H1 (cell line): Measurements from ENCODE around the gene HMGCLL1. TPM values are rescaled to one million over a fixed set of nuclear protein-coding genes. Genes with fewer than 3 reads are reported as not detected.

Experiments used
- CTCF ChIA-PET: fragments of 300-600 bp; sonication (Branson Sonifier 250); formaldehyde crosslinking; loops from one replicate; lab custom pipeline; 2021; ENCODE audit not compliant: partially characterized antibody; lab: Charles Lee
- POLR2A ChIA-PET: fragments of 300-600 bp; sonication (Branson Sonifier 250); formaldehyde crosslinking; loops from one replicate; lab custom pipeline; 2021; ENCODE audit warnings: inconsistent platforms; ENCODE audit not compliant: partially characterized antibody; lab: Charles Lee
- DNase-seq, 2 experiments: peaks; one replicate each; pipeline versions ENCODE4 v3.0.0 to v3.0.0-alpha.2; 2010 to 2022; ENCODE audit warnings: low spot score in 2 of 2, low read depth in 1 of 2, mixed read lengths in 1 of 2
- FAIRE-seq: peaks from 2 replicates; lab custom pipeline; 2011; peaks lifted over from hg19 to GRCh38; lab: Jason Lieb, UNC
- H2AFZ ChIP-seq: 2 replicates; pipeline ENCODE4 v1.8.1; 2012; ENCODE audit warnings: low read length, inconsistent platforms
- H2AK5ac ChIP-seq: 2 replicates; pipeline ENCODE4 v1.6.1; 2013; ENCODE audit warnings: low read depth, low read length
- H2BK120ac ChIP-seq: replicated peaks from 2 replicates; pipeline ENCODE3; 2013; ENCODE audit warnings: low read depth, low read length, inconsistent platforms
- H2BK12ac ChIP-seq: 2 replicates; pipeline ENCODE4 v1.6.1; 2013; ENCODE audit warnings: low read depth, low read length
- H2BK15ac ChIP-seq: 2 replicates; pipeline ENCODE4 v1.6.1; 2013; ENCODE audit warnings: low read length
- H2BK20ac ChIP-seq: 2 replicates; pipeline ENCODE4 v1.6.1; 2013; ENCODE audit warnings: low read length
- H2BK5ac ChIP-seq: 2 replicates; pipeline ENCODE4 v1.6.1; 2013; ENCODE audit warnings: low read depth, low read length
- H3K14ac ChIP-seq: 2 replicates; pipeline ENCODE4 v1.6.1; 2013; ENCODE audit warnings: inconsistent platforms; ENCODE audit not compliant: insufficient read length
- H3K18ac ChIP-seq: 2 replicates; pipeline ENCODE4 v1.6.1; 2013; ENCODE audit warnings: low read length; ENCODE audit errors: extremely low read depth
- H3K23ac ChIP-seq: 2 replicates; pipeline ENCODE4 v1.6.1; 2013; ENCODE audit warnings: inconsistent platforms; ENCODE audit not compliant: insufficient read length
- H3K23me2 ChIP-seq: 2 replicates; pipeline ENCODE4 v1.6.1; 2013; ENCODE audit warnings: low read depth, low read length
- H3K27ac ChIP-seq: 2 replicates; pipeline ENCODE4 v1.6.1; 2011; ENCODE audit warnings: low read depth, low read length, inconsistent platforms
- H3K27me3 ChIP-seq, 4 experiments: replicated peaks in 1 of 4; 1 replicate in 1 of 4; 2 replicates in 3 of 4; pipeline versions ENCODE4 v1.6.1 to v1.8.1; 2011 to 2013; ENCODE audit warnings: low read length in 3 of 4, mild to moderate bottlenecking in 3 of 4, inconsistent platforms in 2 of 4, mixed read lengths in 2 of 4, moderate library complexity in 1 of 4; ENCODE audit not compliant: control insufficient read depth in 3 of 4, insufficient read depth in 3 of 4; ENCODE audit errors: extremely low read depth in 1 of 4
- H3K36me3 ChIP-seq, 4 experiments: 2 replicates each; pipeline versions ENCODE4 v1.6.1 to v1.8.1; 2011 to 2013; ENCODE audit warnings: mild to moderate bottlenecking in 4 of 4, low read length in 3 of 4, moderate library complexity in 2 of 4, control low read depth in 1 of 4, inconsistent platforms in 1 of 4; ENCODE audit not compliant: insufficient read depth in 4 of 4, control insufficient read depth in 2 of 4
- H3K4ac ChIP-seq: replicated peaks from 2 replicates; pipeline ENCODE3; 2013; ENCODE audit warnings: low read length, low read depth, mixed read lengths, inconsistent platforms; ENCODE audit not compliant: insufficient read length
- H3K4me1 ChIP-seq, 4 experiments: replicated peaks in 1 of 4; 1 replicate in 1 of 4; 2 replicates in 3 of 4; pipeline versions ENCODE4 v1.6.1 to v1.8.1; 2011 to 2013; ENCODE audit warnings: low read length in 3 of 4, inconsistent platforms in 2 of 4, mixed read lengths in 1 of 4; ENCODE audit not compliant: insufficient read depth in 4 of 4, control insufficient read depth in 3 of 4
- H3K4me2 ChIP-seq, 2 experiments: 2 replicates each; pipeline versions ENCODE4 v1.6.1 to v1.8.1; 2011 to 2013; ENCODE audit warnings: low read depth in 2 of 2, low read length in 2 of 2, control low read depth in 1 of 2, inconsistent platforms in 1 of 2, mild to moderate bottlenecking in 1 of 2; ENCODE audit not compliant: insufficient read depth in 1 of 2
- H3K4me3 ChIP-seq, 4 experiments: fragments of 200-600, 300-600 bp in 1 of 4; sonication (generic), shearing (Covaris generic), sonication (Bioruptor Twin) in 1 of 4; 2 replicates each; pipeline versions ENCODE4 v1.5.1 to v1.8.1; 2011 to 2016; ENCODE audit warnings: low read length in 4 of 4, low read depth in 3 of 4, control low read depth in 2 of 4, inconsistent platforms in 2 of 4, mild to moderate bottlenecking in 2 of 4, mixed read lengths in 1 of 4, moderate library complexity in 1 of 4; ENCODE audit not compliant: insufficient read depth in 2 of 4; ENCODE audit errors: extremely low read depth in 1 of 4
- H3K56ac ChIP-seq: replicated peaks from 2 replicates; pipeline ENCODE3; 2013; ENCODE audit warnings: low read depth, mild to moderate bottlenecking, mixed read lengths, low read length, inconsistent platforms; ENCODE audit not compliant: insufficient read length
- H3K79me1 ChIP-seq: 2 replicates; pipeline ENCODE4 v1.6.1; 2013; ENCODE audit warnings: low read depth, low read length, control low read depth
- H3K79me2 ChIP-seq, 2 experiments: 2 replicates each; pipeline versions ENCODE4 v1.6.1 to v1.8.1; 2012 to 2013; ENCODE audit warnings: low read length in 2 of 2, mild to moderate bottlenecking in 2 of 2, inconsistent platforms in 1 of 2; ENCODE audit not compliant: insufficient read depth in 2 of 2, control insufficient read depth in 1 of 2
- H3K9ac ChIP-seq, 4 experiments: replicated peaks in 1 of 4; 1 replicate in 1 of 4; 2 replicates in 3 of 4; pipeline versions ENCODE4 v1.6.1 to v1.8.1; 2011 to 2013; ENCODE audit warnings: low read depth in 3 of 4, low read length in 3 of 4, control low read depth in 2 of 4, mild to moderate bottlenecking in 2 of 4, moderate library complexity in 2 of 4, inconsistent platforms in 1 of 4; ENCODE audit errors: extremely low read depth in 1 of 4
- H3K9me3 ChIP-seq, 2 experiments: 2 replicates each; pipeline versions ENCODE4 v1.6.1 to v1.8.1; 2012 to 2013; ENCODE audit warnings: mild to moderate bottlenecking in 2 of 2, moderate library complexity in 2 of 2, control low read depth in 1 of 2, inconsistent platforms in 1 of 2, low read depth in 1 of 2, low read length in 1 of 2, mixed read lengths in 1 of 2; ENCODE audit not compliant: insufficient read depth in 2 of 2
- H4K20me1 ChIP-seq, 2 experiments: replicated peaks in 1 of 2; 2 replicates each; pipeline versions ENCODE3 to v1.8.1; 2011 to 2013; ENCODE audit warnings: inconsistent platforms in 2 of 2, low read length in 2 of 2, mild to moderate bottlenecking in 1 of 2; ENCODE audit not compliant: insufficient read depth in 2 of 2, control insufficient read depth in 1 of 2
- H4K5ac ChIP-seq: 2 replicates; pipeline ENCODE4 v1.6.1; 2013; ENCODE audit warnings: low read length, low read depth, mixed read lengths, inconsistent platforms; ENCODE audit not compliant: insufficient read length
- H4K8ac ChIP-seq: 2 replicates; pipeline ENCODE4 v1.8.0; 2013; ENCODE audit warnings: mild to moderate bottlenecking, moderate library complexity, low read length, inconsistent platforms; ENCODE audit not compliant: insufficient read depth; ENCODE audit errors: extremely low read depth
- H4K91ac ChIP-seq: replicated peaks from 2 replicates; pipeline ENCODE3; 2013; ENCODE audit warnings: low read length, mixed read lengths, inconsistent platforms; ENCODE audit not compliant: insufficient read length
- BACH1 ChIP-seq: IDR thresholded peaks from 2 replicates; pipeline ENCODE4 v1.6.1; 2012; ENCODE audit warnings: low read length, improper control_type of control experiment
- polyA plus RNA-seq, 7 experiments: library from polyadenylated mRNA; depleted of rRNA in 3 of 7; stranded (reverse) in 5 of 7; unstranded in 2 of 7; fragments of >200 nt in 5 of 7; fragments of 200-250 nt in 2 of 7; gene quantifications; 1 replicate in 5 of 7; 2 replicates in 1 of 7; 4 replicates in 1 of 7; pipeline versions ENCODE4 v1.2.1 to v1.2.3, GENCODE V29; 2011 to 2013; ENCODE audit warnings: missing spikeins in 2 of 7, mixed read lengths in 2 of 7
- total RNA-seq: library from RNA; stranded (reverse); fragmentation: NEBNext Ultra II Directional; extraction: Animal tissue kit (Norgen Biotek cat#: 25700); gene quantifications from 2 replicates; pipeline ENCODE4 v1.2.1, GENCODE V29; 2021
- TF ChIP-seq, protein P1 (sequence below): fragments of 300-600 bp; sonication (generic); IDR thresholded peaks from 2 replicates; pipeline ENCODE4 v1.7.1; 2012; ENCODE audit warnings: low read length, moderate library complexity, mild to moderate bottlenecking, inconsistent platforms; ENCODE audit not compliant: insufficient replicate concordance

HMGCLL1 gene
- total and polyA plus RNA-seq, 2 of the 8 experiments (the other 6 are each of a cell fraction or from before 2014, with no cell fraction given), result 0.06 to 0.41 TPM

- no peak overlapping the region for H4K5ac ChIP-seq
- no peaks in the 10 kb centered on the region for H4K20me1 ChIP-seq
- H3K4me3 ChIP-seq, result no peak overlapping the region
- H3K9ac ChIP-seq, result no peak overlapping the region
- no peak overlapping the region for H4K91ac ChIP-seq
- no peak overlapping the region for H3K18ac ChIP-seq
- no peak overlapping the region for H3K56ac ChIP-seq
- no peak overlapping the region for H2BK20ac ChIP-seq
- H3K27me3 ChIP-seq, result no peaks in the 10 kb centered on the region
- H3K79me1 ChIP-seq, result no peaks in the 10 kb centered on the region
- no peak for DNase-seq
- H3K27ac ChIP-seq, result no peak overlapping the region
- FAIRE-seq, result no peak
- H4K8ac ChIP-seq, result no peak overlapping the region
- H3K4me2 ChIP-seq, result no peak overlapping the region
- POLR2A ChIA-PET, result no interaction called here
- H3K79me2 ChIP-seq, result no peaks in the 10 kb centered on the region
- no peak overlapping the region for H3K23ac ChIP-seq
- no peaks in the 10 kb centered on the region for H3K9me3 ChIP-seq
- H3K4ac ChIP-seq, result no peak overlapping the region
- H2AFZ ChIP-seq, result no peak overlapping the region
- no peaks in the 10 kb centered on the region for H3K36me3 ChIP-seq
- H3K14ac ChIP-seq, result no peak overlapping the region
- H2BK12ac ChIP-seq, result no peak overlapping the region
- H3K23me2 ChIP-seq, result no peaks in the 10 kb centered on the region
- H2BK120ac ChIP-seq, result no peak overlapping the region
- H2BK15ac ChIP-seq, result no peak overlapping the region
- CTCF ChIA-PET, result interaction anchor here (0.9 to 1.1 kb wide), 2 partner anchors 17 to 21 kb away, joined by 3 read pairs; no protein-coding TSS in a partner anchor
- no peaks in the 10 kb centered on the region for H3K4me1 ChIP-seq
- H2AK5ac ChIP-seq, result no peak overlapping the region
- no peak overlapping the region for H2BK5ac ChIP-seq
- no peak for TF ChIP-seq BACH1
- TF ChIP-seq, protein P1, sequence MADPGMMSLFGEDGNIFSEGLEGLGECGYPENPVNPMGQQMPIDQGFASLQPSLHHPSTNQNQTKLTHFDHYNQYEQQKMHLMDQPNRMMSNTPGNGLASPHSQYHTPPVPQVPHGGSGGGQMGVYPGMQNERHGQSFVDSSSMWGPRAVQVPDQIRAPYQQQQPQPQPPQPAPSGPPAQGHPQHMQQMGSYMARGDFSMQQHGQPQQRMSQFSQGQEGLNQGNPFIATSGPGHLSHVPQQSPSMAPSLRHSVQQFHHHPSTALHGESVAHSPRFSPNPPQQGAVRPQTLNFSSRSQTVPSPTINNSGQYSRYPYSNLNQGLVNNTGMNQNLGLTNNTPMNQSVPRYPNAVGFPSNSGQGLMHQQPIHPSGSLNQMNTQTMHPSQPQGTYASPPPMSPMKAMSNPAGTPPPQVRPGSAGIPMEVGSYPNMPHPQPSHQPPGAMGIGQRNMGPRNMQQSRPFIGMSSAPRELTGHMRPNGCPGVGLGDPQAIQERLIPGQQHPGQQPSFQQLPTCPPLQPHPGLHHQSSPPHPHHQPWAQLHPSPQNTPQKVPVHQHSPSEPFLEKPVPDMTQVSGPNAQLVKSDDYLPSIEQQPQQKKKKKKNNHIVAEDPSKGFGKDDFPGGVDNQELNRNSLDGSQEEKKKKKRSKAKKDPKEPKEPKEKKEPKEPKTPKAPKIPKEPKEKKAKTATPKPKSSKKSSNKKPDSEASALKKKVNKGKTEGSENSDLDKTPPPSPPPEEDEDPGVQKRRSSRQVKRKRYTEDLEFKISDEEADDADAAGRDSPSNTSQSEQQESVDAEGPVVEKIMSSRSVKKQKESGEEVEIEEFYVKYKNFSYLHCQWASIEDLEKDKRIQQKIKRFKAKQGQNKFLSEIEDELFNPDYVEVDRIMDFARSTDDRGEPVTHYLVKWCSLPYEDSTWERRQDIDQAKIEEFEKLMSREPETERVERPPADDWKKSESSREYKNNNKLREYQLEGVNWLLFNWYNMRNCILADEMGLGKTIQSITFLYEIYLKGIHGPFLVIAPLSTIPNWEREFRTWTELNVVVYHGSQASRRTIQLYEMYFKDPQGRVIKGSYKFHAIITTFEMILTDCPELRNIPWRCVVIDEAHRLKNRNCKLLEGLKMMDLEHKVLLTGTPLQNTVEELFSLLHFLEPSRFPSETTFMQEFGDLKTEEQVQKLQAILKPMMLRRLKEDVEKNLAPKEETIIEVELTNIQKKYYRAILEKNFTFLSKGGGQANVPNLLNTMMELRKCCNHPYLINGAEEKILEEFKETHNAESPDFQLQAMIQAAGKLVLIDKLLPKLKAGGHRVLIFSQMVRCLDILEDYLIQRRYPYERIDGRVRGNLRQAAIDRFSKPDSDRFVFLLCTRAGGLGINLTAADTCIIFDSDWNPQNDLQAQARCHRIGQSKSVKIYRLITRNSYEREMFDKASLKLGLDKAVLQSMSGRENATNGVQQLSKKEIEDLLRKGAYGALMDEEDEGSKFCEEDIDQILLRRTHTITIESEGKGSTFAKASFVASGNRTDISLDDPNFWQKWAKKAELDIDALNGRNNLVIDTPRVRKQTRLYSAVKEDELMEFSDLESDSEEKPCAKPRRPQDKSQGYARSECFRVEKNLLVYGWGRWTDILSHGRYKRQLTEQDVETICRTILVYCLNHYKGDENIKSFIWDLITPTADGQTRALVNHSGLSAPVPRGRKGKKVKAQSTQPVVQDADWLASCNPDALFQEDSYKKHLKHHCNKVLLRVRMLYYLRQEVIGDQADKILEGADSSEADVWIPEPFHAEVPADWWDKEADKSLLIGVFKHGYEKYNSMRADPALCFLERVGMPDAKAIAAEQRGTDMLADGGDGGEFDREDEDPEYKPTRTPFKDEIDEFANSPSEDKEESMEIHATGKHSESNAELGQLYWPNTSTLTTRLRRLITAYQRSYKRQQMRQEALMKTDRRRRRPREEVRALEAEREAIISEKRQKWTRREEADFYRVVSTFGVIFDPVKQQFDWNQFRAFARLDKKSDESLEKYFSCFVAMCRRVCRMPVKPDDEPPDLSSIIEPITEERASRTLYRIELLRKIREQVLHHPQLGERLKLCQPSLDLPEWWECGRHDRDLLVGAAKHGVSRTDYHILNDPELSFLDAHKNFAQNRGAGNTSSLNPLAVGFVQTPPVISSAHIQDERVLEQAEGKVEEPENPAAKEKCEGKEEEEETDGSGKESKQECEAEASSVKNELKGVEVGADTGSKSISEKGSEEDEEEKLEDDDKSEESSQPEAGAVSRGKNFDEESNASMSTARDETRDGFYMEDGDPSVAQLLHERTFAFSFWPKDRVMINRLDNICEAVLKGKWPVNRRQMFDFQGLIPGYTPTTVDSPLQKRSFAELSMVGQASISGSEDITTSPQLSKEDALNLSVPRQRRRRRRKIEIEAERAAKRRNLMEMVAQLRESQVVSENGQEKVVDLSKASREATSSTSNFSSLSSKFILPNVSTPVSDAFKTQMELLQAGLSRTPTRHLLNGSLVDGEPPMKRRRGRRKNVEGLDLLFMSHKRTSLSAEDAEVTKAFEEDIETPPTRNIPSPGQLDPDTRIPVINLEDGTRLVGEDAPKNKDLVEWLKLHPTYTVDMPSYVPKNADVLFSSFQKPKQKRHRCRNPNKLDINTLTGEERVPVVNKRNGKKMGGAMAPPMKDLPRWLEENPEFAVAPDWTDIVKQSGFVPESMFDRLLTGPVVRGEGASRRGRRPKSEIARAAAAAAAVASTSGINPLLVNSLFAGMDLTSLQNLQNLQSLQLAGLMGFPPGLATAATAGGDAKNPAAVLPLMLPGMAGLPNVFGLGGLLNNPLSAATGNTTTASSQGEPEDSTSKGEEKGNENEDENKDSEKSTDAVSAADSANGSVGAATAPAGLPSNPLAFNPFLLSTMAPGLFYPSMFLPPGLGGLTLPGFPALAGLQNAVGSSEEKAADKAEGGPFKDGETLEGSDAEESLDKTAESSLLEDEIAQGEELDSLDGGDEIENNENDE, result no peak
Measured at GRCh38 chr6:55545791-55546190, 33.2 kb downstream of the HMGCLL1 start.
